AG04449 (cell line): ENCODE measurements around the gene PPP4C.

Source experiments
- CTCF ChIA-PET: fragments of 350-600 bp; formaldehyde crosslinking; extraction: SDS; loops from one replicate; lab custom pipeline; 2021; ENCODE audit warnings: antibody characterized with exemption; lab: Yijun Ruan, JAX
- POLR2A ChIA-PET: fragments of 400-600, 350-600 bp; formaldehyde crosslinking; extraction: SDS; loops from one replicate; lab custom pipeline; 2020; ENCODE audit warnings: antibody characterized with exemption, inconsistent platforms; lab: Yijun Ruan, JAX
- DNase-seq: peaks from one replicate; pipeline ENCODE4 v3.0.0-alpha.2; 2010; ENCODE audit warnings: low read depth, low spot score
- H3K4me3 ChIP-seq: 2 replicates; pipeline ENCODE4 v1.5.1; 2011; ENCODE audit warnings: low read depth, mild to moderate bottlenecking, control low read depth, low read length
- TF ChIP-seq, protein P1 (sequence below): IDR thresholded peaks from one replicate; pipeline ENCODE4 v1.5.1; 2011; ENCODE audit warnings: mild to moderate bottlenecking, moderate library complexity, low read length, control low read depth, inconsistent platforms; ENCODE audit not compliant: insufficient read depth; ENCODE audit errors: missing control alignments

The PPP4C gene

DNA sequence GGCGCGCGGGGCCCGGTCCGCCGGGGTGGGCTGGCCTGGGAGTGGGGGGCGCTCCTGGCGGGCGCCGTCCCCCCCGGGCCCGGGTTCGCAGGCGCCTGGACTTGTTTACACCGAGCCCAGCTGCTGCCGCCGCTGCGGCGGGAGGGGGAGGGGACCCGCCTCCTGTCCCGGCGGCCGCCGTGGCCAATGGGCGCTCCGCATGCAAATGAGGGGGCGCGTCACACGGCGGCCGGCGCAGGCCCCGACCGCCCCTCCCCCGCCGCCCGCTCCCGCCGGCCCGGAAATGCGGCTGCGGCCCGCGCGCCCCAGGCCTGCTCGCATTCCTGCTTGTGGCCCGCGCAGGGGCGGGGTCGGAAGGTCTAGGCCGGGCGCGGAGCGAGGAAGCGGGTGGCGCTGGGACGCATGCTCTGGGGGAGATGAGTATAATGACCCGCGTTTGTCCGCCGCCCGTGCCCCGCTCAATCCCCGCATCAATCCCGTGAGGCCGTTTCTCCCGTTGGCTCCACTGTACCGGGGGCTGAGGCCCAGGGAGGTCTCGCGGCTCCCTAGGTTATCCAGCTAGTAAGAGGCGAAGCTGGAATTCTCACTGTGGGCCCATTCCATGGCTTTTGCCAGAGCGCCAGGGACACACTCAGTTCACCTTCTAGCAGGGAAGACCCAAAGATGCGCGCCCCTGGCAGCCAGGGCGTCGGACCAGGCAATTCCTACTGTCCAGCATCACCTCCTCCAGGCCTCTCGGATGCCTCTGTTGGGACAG, 20.5 kb downstream of the PPP4C start, which contains the start of gene YPEL3:
Gene YPEL3, minus strand, starts transcription at position 109 of the 757 bp plus-strand sequence. CDS start 731 bp downstream, outside the sequence.
- TF ChIP-seq, protein P1, sequence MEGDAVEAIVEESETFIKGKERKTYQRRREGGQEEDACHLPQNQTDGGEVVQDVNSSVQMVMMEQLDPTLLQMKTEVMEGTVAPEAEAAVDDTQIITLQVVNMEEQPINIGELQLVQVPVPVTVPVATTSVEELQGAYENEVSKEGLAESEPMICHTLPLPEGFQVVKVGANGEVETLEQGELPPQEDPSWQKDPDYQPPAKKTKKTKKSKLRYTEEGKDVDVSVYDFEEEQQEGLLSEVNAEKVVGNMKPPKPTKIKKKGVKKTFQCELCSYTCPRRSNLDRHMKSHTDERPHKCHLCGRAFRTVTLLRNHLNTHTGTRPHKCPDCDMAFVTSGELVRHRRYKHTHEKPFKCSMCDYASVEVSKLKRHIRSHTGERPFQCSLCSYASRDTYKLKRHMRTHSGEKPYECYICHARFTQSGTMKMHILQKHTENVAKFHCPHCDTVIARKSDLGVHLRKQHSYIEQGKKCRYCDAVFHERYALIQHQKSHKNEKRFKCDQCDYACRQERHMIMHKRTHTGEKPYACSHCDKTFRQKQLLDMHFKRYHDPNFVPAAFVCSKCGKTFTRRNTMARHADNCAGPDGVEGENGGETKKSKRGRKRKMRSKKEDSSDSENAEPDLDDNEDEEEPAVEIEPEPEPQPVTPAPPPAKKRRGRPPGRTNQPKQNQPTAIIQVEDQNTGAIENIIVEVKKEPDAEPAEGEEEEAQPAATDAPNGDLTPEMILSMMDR, result no peak
- ChIA-PET POLR2A (no interaction called here), CTCF (interaction anchor here (1.0 kb wide), 1 partner anchor 16 kb away, joined by 4 read pairs; no protein-coding TSS in a partner anchor)

GRCh38 chr16:30096862-30097563, 21.2 kb downstream of the PPP4C start:
- no peak for DNase-seq
- POLR2A ChIA-PET, result no interaction called here
- no peak overlapping the region for H3K4me3 ChIP-seq
- CTCF ChIA-PET, result interaction anchor here (1.0 kb wide), 1 partner anchor 15 kb away, joined by 4 read pairs; no protein-coding TSS in a partner anchor
- TF ChIP-seq, protein P1, result no peak

More for the DNA sequence above, 20.5 kb downstream of the PPP4C start, which contains the start of gene YPEL3:
- H3K4me3 ChIP-seq, result peak within 1 kb of the TSS; percentile 69
- DNase-seq, result peak; percentile 21

- ChIA-PET CTCF (interaction anchor here (4.1 to 7.4 kb wide), 2 partner anchors 8 to 11 kb away, joined by 33 to 82 read pairs; partner anchors contain the start of genes GDPD3 and TBX6), POLR2A (no interaction called here)
- TF ChIP-seq, protein P1, result no peak
- no peak for DNase-seq
- no peak overlapping the region for H3K4me3 ChIP-seq
These were observed 28.3 kb downstream of the PPP4C start for GRCh38 chr16:30104090-30104489.

DNA sequence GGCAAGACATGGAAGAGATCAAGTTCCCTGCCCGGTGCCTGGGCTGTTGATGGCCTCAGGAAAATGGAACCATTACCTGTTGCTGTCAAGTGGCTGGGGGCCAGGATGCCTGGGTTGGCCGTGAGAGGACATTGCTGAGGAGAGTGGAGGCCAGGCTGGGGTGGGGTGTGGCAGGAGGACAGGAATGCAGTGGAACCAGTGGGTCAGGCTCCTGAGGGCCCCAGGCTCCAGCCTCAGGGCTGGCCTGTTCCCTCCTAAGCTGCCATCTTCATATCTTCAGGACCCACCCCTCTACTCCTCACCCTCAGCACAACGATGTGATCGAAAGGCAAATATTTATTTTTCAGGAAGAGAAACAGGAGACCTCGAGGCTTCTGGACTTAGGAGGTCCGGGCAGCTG, 28.7 kb downstream of the PPP4C start:
- DNase-seq, result no peak
- TF ChIP-seq, protein P1, result no peak
- POLR2A ChIA-PET, result no interaction called here
- CTCF ChIA-PET, result interaction anchor here (4.1 to 7.4 kb wide), 2 partner anchors 8 to 12 kb away, joined by 33 to 82 read pairs; partner anchors contain the start of genes GDPD3 and TBX6
- H3K4me3 ChIP-seq, result no peak overlapping the region

- CTCF ChIA-PET, result no interaction called here
- DNase-seq, result no peak
- TF ChIP-seq, protein P1, result no peak
- H3K4me3 ChIP-seq, result no peak overlapping the region
- POLR2A ChIA-PET, result no interaction called here
These were observed 32.5 kb downstream of the PPP4C start for GRCh38 chr16:30108059-30108850.
